Neural cell (in vitro differentiated cells): Measurements from ENCODE around the gene STIM2. TPM values are rescaled to one million over a fixed set of nuclear protein-coding genes. Genes with fewer than 3 reads are reported as not detected.

Experiments used
- H2AFZ ChIP-seq: fragments of 200-600, 300-800 bp; sonication (generic), shearing (Covaris generic); 2 replicates; pipeline ENCODE4 v1.6.0; 2014; ENCODE audit warnings: low read depth, mild to moderate bottlenecking, antibody characterized with exemption, low read length, moderate library complexity
- H3F3A ChIP-seq: fragments of 200-600 bp; shearing (Covaris generic); 2 replicates; pipeline ENCODE4 v1.6.1; 2016; ENCODE audit warnings: mild to moderate bottlenecking, moderate library complexity, mixed read lengths, antibody characterized with exemption, low read length; ENCODE audit not compliant: insufficient read depth, poor library complexity, severe bottlenecking
- H3K27ac ChIP-seq: fragments of 200-600, 300-800 bp; sonication (generic), shearing (Covaris generic); 2 replicates; pipeline ENCODE4 v1.5.1; 2014; ENCODE audit warnings: mild to moderate bottlenecking, low read length, moderate library complexity
- H3K27me3 ChIP-seq: fragments of 300-800, 200-600 bp; sonication (generic), shearing (Covaris generic); 2 replicates; pipeline ENCODE4 v1.6.0; 2014; ENCODE audit warnings: mild to moderate bottlenecking, low read depth, low read length, moderate library complexity; ENCODE audit not compliant: insufficient read depth
- H3K36me3 ChIP-seq: fragments of 300-800, 200-600 bp; sonication (generic), shearing (Covaris generic); 2 replicates; pipeline ENCODE4 v1.5.1; 2014; ENCODE audit warnings: mild to moderate bottlenecking, antibody characterized with exemption, low read length, moderate library complexity; ENCODE audit not compliant: insufficient read depth
- H3K4me2 ChIP-seq: fragments of 300-800, 200-600 bp; sonication (generic), shearing (Covaris generic); 2 replicates; pipeline ENCODE4 v1.6.0; 2014; ENCODE audit warnings: mild to moderate bottlenecking, low read length
- H3K4me3 ChIP-seq: fragments of 300-800, 200-600 bp; sonication (generic), shearing (Covaris generic); 2 replicates; pipeline ENCODE4 v1.5.1; 2014; ENCODE audit warnings: mild to moderate bottlenecking, low read length, moderate library complexity
- H3K79me2 ChIP-seq: fragments of 200-600 bp; shearing (Covaris generic); replicated peaks from 2 replicates; pipeline ENCODE4 v1.6.0; 2014; ENCODE audit warnings: mild to moderate bottlenecking, low read length, moderate library complexity; ENCODE audit not compliant: insufficient read depth
- H3K9ac ChIP-seq: fragments of 300-800, 200-600 bp; sonication (generic), shearing (Covaris generic); 2 replicates; pipeline ENCODE4 v1.6.1; 2016; ENCODE audit warnings: mild to moderate bottlenecking, low read length, mixed read lengths
- H3K9me2 ChIP-seq: fragments of 200-600 bp; shearing (Covaris generic); 2 replicates; pipeline ENCODE4 v1.6.1; 2016; ENCODE audit warnings: mild to moderate bottlenecking, low read length, mixed read lengths; ENCODE audit not compliant: insufficient read depth
- H3K9me3 ChIP-seq: fragments of 200-600, 300-800 bp; sonication (generic), shearing (Covaris generic); 2 replicates; pipeline ENCODE4 v1.6.1; 2016; ENCODE audit warnings: mild to moderate bottlenecking, mixed run types, low read length, moderate library complexity, mixed read lengths
- H4K20me1 ChIP-seq: fragments of 200-600 bp; shearing (Covaris generic); 2 replicates; pipeline ENCODE4 v1.6.1; 2016; ENCODE audit warnings: mild to moderate bottlenecking, mixed run types; ENCODE audit not compliant: insufficient read depth
- CTCF ChIP-seq: fragments of 450-650 bp; IDR thresholded peaks from 2 replicates; pipeline ENCODE4 v1.5.1; 2014; ENCODE audit warnings: antibody characterized with exemption, mild to moderate bottlenecking, moderate library complexity; ENCODE audit not compliant: poor library complexity, severe bottlenecking
- EP300 ChIP-seq: fragments of 450-650 bp; conservative IDR thresholded peaks from 2 replicates; pipeline ENCODE4 v1.6.1; 2014; ENCODE audit warnings: antibody characterized with exemption, mild to moderate bottlenecking, moderate library complexity; ENCODE audit not compliant: poor library complexity, severe bottlenecking
- EZH2 ChIP-seq: fragments of 200-600, 300-800 bp; shearing (Covaris generic), sonication (generic); IDR thresholded peaks from 2 replicates; pipeline ENCODE4 v1.6.1; 2014; ENCODE audit warnings: antibody characterized with exemption, low read length, borderline replicate concordance, mild to moderate bottlenecking; ENCODE audit not compliant: insufficient read depth, poor library complexity, severe bottlenecking
- MXI1 ChIP-seq: fragments of 450-650 bp; conservative IDR thresholded peaks from 2 replicates; pipeline ENCODE4 v1.6.1; 2014; ENCODE audit warnings: antibody characterized with exemption, mild to moderate bottlenecking; ENCODE audit not compliant: poor library complexity, severe bottlenecking
- POLR2AphosphoS5 ChIP-seq: IDR thresholded peaks from 2 replicates; pipeline ENCODE4 v1.6.1; 2012
- RAD21 ChIP-seq: fragments of 450-650 bp; conservative IDR thresholded peaks from 2 replicates; pipeline ENCODE4 v1.6.1; 2014; ENCODE audit warnings: antibody characterized with exemption, mild to moderate bottlenecking, moderate library complexity
- REST ChIP-seq: IDR thresholded peaks from 2 replicates; pipeline ENCODE4 v1.6.1; 2012; ENCODE audit warnings: borderline replicate concordance
- SMC3 ChIP-seq: fragments of 450-650 bp; conservative IDR thresholded peaks from 2 replicates; pipeline ENCODE4 v1.6.1; 2014; ENCODE audit warnings: antibody characterized with exemption, mild to moderate bottlenecking, moderate library complexity; ENCODE audit not compliant: poor library complexity
- TAF1 ChIP-seq: IDR thresholded peaks from 2 replicates; pipeline ENCODE4 v1.6.1; 2012; ENCODE audit warnings: low read depth
- polyA plus RNA-seq: library from polyadenylated mRNA; depleted of rRNA; stranded (reverse); fragments of >200 nt; gene quantifications from 2 replicates; pipeline ENCODE4 v1.2.3, GENCODE V29; 2014

STIM2 gene
- polyA plus RNA-seq, 1 donor from 2014 or later: 25.3 TPM

GRCh38 chr4:27013012-27013411, 152.4 kb downstream of the STIM2 start:
- TF ChIP-seq RAD21: no peak
- no peak for TF ChIP-seq MXI1
- TF ChIP-seq SMC3: no peak
- TF ChIP-seq REST: no peak
- no peak for TF ChIP-seq EP300
- TF ChIP-seq EZH2: no peak
- no peak for TF ChIP-seq CTCF
- TF ChIP-seq TAF1: no peak
- TF ChIP-seq POLR2AphosphoS5: no peak
- H4K20me1 ChIP-seq: no peaks in the 10 kb centered on the region
- H3K4me3 ChIP-seq: no peak overlapping the region
- H3K9me3 ChIP-seq: no peaks in the 10 kb centered on the region
- H3K9me2 ChIP-seq: no peaks in the 10 kb centered on the region
- no peak overlapping the region for H3K27ac ChIP-seq
- no peaks in the 10 kb centered on the region for H3K27me3 ChIP-seq
- H3K36me3 ChIP-seq: no peaks in the 10 kb centered on the region
- no peaks in the 10 kb centered on the region for H3K79me2 ChIP-seq
- no peak overlapping the region for H2AFZ ChIP-seq
- H3K9ac ChIP-seq: no peak overlapping the region
- no peak overlapping the region for H3K4me2 ChIP-seq
- no peaks in the 10 kb centered on the region for H3F3A ChIP-seq

GRCh38 chr4:27016551-27016950, 155.9 kb downstream of the STIM2 start:
- Histone ChIP-seq H3K79me2 (no peaks in the 10 kb centered on the region), H3K4me2 (no peak overlapping the region), H2AFZ (no peak overlapping the region), H3K9ac (no peak overlapping the region), H3K9me2 (no peaks in the 10 kb centered on the region), H3K36me3 (peaks cover 7% of the 10 kb centered on the region), H3K4me3 (no peak overlapping the region), H3K27me3 (no peaks in the 10 kb centered on the region), H3K27ac (no peak overlapping the region), H4K20me1 (no peaks in the 10 kb centered on the region), H3F3A (no peaks in the 10 kb centered on the region), H3K9me3 (no peaks in the 10 kb centered on the region)
- TF ChIP-seq EP300: no peak
- no peak for TF ChIP-seq CTCF
- no peak for TF ChIP-seq TAF1
- no peak for TF ChIP-seq RAD21
- no peak for TF ChIP-seq MXI1
- TF ChIP-seq REST: no peak
